GM18499 (cell line): ENCODE results near the gene RBM25.
"Not testable (repeated sequence)": the region's sequence is repeated elsewhere in the genome, so short reads cannot be mapped to it uniquely, and the experiment has no call there.

Experiments
- ATAC-seq: cut with Tn5 transposase; IDR thresholded peaks from one replicate; pipeline ENCODE4 v1.9.1; 2021; ENCODE audit warnings: moderate number of reproducible peaks; ENCODE audit not compliant: insufficient read depth, unreplicated experiment

RBM25 gene

GRCh38 chr14:73167727-73168126 lies 109.4 kb downstream of the RBM25 start:
- ATAC-seq, result no peak

- no peak for ATAC-seq
Observed at GRCh38 chr14:73168274-73168673, 109.9 kb downstream of the RBM25 start.

- no peak for ATAC-seq
Observed at GRCh38 chr14:73168691-73169090, 110.4 kb downstream of the RBM25 start.

GRCh38 chr14:73169855-73170254 lies 111.5 kb downstream of the RBM25 start:
- ATAC-seq, result not testable (repeated sequence)

GRCh38 chr14:73170686-73171085 lies 112.4 kb downstream of the RBM25 start:
- ATAC-seq, result no peak

GRCh38 chr14:73172500-73172899 lies 114.2 kb downstream of the RBM25 start:
- no peak for ATAC-seq

- no peak for ATAC-seq
Observed at GRCh38 chr14:73173092-73173735, 114.9 kb downstream of the RBM25 start.
